ENCODE results near the gene KCTD11.

Gene KCTD11

DNA sequence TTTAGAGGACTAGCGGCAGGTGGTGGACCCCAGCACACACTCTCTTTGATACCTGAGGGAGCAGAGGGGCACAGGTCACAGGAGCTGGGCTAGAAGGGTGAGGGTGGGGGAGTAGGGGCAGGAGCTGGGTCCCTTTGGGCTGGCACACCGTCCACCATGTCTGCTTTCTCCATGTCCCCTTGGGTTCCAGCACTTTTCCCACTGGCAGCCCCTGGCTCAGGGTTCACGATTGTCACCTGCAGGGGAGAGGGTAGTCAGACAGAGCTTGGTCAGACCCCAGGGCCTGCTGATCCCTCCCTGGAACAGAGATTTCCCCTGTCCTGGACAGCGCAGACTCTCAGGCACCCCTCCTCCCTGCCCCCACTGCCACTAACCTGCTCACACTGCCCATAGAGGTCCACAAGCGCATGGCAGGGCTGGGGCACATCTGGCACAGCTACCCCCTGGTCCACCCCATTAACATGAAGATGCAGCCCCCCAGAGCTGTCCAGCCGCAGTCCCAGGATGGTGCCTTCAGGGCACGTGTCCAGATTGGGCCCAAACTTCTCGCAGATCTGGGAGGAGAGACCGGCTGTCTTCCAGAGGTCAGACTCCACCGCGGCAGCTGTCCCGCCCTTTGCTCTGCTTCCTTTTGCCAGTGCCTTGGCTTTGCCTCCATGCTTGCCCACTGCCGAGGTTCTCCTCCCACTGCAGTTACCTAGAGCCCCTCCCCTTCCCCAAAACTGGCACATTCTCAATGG lies 33.7 kb upstream of the KCTD11 start:
- H3K27me3 ChIP-seq = no peaks in the 10 kb centered on the region
- H3K36me3 ChIP-seq = peaks cover 69 to 85% (median 75%) of the 10 kb centered on the region in 11 experiments
- TF ChIP-seq Cebpa-rat (IDR thresholded peaks at IDR 0.05) = no peak
- no peak overlapping the region for H3K27ac ChIP-seq
- H3K9ac ChIP-seq = peak overlapping the region in 1 of 11 experiments; percentile 26; a peak in 2 of 22 replicates
- H3K9me3 ChIP-seq (replicated peaks in 1 of 11) = no peaks in the 10 kb centered on the region
- no peak overlapping the region for H3K4me3 ChIP-seq
- H3K4me2 ChIP-seq = no peak overlapping the region
- peaks cover 22 to 37% (median 27%) of the 10 kb centered on the region in 10 experiments for H3K4me1 ChIP-seq
- H4K20me1 ChIP-seq = peaks cover 11 to 32% (median 17%) of the 10 kb centered on the region in 11 experiments; a peak in 21 of 22 replicates

DNA sequence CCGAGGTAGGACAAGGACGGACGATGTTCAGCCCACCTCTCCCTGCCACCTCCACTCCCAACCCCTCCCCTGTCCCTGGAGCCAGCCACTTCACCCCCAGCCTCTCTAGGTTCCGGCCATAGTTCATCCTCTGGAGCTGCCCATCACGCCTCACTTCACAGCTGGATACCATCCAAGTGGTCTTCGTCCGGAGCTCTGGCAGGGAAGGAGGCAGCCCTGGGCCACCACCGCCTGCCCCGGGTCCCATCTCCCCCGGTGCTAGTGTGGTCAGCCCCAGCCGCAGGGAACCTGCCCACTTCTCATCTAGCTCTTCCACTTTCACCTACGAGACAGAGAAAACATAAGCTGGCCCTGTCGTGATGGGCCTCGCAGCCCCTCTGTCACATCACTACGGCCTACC lies 30.5 kb upstream of the KCTD11 start:
- no peak for TF ChIP-seq Cebpa-rat (IDR thresholded peaks at IDR 0.05)
- Histone ChIP-seq H3K9ac (peak overlapping the region in 3 of 11 experiments; percentile 18 to 24 (median 24); a peak in 3 of 22 replicates), H3K27me3 (no peaks in the 10 kb centered on the region), H3K36me3 (peaks cover 80 to 99% (median 90%) of the 10 kb centered on the region in 11 experiments), H3K4me1 (peaks cover 0 to 14% (median 4%) of the 10 kb centered on the region in 10 experiments; a peak in 9 of 20 replicates), H3K4me2 (no peak overlapping the region), H3K9me3 (replicated peaks in 1 of 11) (no peaks in the 10 kb centered on the region), H3K27ac (no peak overlapping the region), H4K20me1 (peaks cover 0 to 27% (median 4%) of the 10 kb centered on the region in 11 experiments; a peak in 3 of 22 replicates), H3K4me3 (no peak overlapping the region)

DNA sequence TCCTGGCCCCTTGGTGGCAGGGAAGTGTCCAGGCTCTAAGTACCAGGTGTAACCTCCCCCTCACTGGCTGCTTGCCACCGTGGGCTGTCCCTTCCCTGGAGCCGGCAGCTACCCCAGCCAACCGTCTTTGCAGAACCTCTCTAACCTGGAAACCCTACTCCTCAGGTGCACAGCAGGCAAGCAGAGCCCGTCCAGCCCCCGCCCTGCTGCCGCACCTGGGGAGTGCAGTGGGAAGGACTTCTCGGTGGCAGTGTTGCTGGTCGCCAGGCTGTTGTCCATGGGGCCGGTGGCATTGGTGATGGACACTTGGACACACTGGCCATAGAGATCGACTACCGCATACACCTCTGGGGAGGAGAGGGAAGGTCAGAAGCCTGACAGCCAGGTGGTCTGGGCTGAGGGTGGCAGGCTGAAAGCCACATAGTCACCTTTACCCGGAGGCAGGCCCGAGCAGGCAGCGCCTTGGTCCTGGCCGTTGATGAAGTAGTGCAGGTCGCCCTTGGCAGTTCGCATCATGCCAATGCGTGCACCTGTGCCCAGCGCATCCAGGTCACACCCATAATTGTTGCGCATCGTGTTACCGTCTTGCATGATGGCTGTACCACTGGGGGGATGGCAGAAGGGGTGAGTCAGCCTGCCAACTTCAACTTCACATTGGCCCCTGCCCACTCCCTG lies 29.3 kb upstream of the KCTD11 start:
- peaks cover 74 to 99% (median 90%) of the 10 kb centered on the region in 11 experiments for H3K36me3 ChIP-seq
- H3K4me2 ChIP-seq = no peak overlapping the region

DNA sequence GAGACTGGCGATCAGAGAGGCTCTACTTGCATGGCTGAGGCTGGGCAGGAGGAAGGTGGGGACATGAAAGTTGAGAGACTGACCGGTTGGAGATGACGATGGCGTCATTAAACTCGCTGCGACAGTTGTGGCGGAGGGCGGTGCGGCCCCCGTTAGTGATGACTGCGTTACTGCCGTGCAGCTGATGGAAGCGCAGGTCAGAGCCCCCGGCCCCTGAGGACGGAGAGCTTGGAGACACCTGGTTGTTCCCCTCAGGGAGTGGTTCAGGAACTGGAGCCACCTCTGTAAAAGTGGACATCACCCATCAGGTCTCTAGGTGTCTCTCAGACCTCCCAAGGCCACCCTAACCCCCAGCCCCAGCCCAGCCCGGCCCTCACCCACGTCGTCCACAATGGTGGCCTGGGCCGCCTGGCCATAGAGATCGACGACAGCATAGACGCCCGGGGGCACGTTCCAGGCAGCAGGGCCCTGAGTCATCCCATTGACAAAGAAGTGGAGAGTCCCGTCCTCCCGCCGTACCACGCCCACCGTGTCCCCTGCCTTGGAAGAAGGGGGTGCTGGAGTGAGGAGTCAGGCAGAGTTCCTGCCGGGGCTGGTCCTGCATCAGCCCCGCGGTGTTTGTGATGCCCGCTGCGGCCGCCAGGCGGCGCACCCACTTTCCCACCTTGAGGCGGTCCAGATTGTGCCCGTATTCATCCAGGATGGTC lies 28.1 kb upstream of the KCTD11 start:
- no peak for TF ChIP-seq Cebpa-rat (IDR thresholded peaks at IDR 0.05)
- peaks cover 61 to 87% (median 78%) of the 10 kb centered on the region in 11 experiments for H3K36me3 ChIP-seq
- peaks cover 0 to 27% (median 4%) of the 10 kb centered on the region in 11 experiments; a peak in 3 of 22 replicates for H4K20me1 ChIP-seq
- peak overlapping the region in 1 of 11 experiments; percentile 11; a peak in 1 of 22 replicates for H3K9ac ChIP-seq
- no peaks in the 10 kb centered on the region for H3K27me3 ChIP-seq
- H3K9me3 ChIP-seq (replicated peaks in 1 of 11) = no peaks in the 10 kb centered on the region
- no peak overlapping the region for H3K4me3 ChIP-seq
- peaks cover 13 to 20% (median 15%) of the 10 kb centered on the region in 10 experiments; a peak in 19 of 20 replicates for H3K4me1 ChIP-seq
- no peak overlapping the region for H3K27ac ChIP-seq
- H3K4me2 ChIP-seq = no peak overlapping the region

More for the DNA sequence above, 29.3 kb upstream of the KCTD11 start:
- no peak overlapping the region for H3K4me3 ChIP-seq
- peaks cover 0 to 27% (median 4%) of the 10 kb centered on the region in 11 experiments; a peak in 3 of 22 replicates for H4K20me1 ChIP-seq
- no peaks in the 10 kb centered on the region for H3K9me3 ChIP-seq (replicated peaks in 1 of 11)
- H3K27me3 ChIP-seq = no peaks in the 10 kb centered on the region
- peaks cover 3 to 12% (median 6%) of the 10 kb centered on the region in 10 experiments; a peak in 19 of 20 replicates for H3K4me1 ChIP-seq
- H3K27ac ChIP-seq = no peak overlapping the region
- peak overlapping the region in 4 of 11 experiments; percentile 1 to 35 (median 18); a peak in 3 of 22 replicates for H3K9ac ChIP-seq
- TF ChIP-seq Cebpa-rat (IDR thresholded peaks at IDR 0.05) = no peak

DNA sequence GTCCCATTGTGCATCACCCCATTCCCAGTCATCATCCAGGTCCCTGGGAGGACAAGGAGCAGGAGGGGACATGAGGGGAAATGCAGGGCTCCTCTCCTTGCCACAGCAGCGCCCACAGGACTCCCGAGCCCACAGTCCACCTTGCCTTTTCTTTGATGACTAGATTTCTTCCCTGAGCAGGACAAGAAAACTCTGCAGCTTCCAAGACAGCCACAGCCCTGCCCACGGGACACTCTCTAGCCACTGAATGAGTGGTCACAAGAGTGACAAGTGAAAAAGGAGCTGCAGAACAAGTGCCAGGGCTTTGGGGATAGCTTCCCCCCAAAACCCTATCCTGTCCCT lies 27.6 kb upstream of the KCTD11 start:
- Histone ChIP-seq H4K20me1 (peaks cover 0 to 27% (median 4%) of the 10 kb centered on the region in 11 experiments; a peak in 3 of 22 replicates), H3K27ac (no peak overlapping the region), H3K9ac (no peak overlapping the region), H3K27me3 (no peaks in the 10 kb centered on the region), H3K4me1 (peaks cover 13 to 20% (median 15%) of the 10 kb centered on the region in 10 experiments; a peak in 19 of 20 replicates), H3K4me3 (no peak overlapping the region), H3K9me3 (replicated peaks in 1 of 11) (no peaks in the 10 kb centered on the region), H3K4me2 (no peak overlapping the region), H3K36me3 (peaks cover 58 to 82% (median 74%) of the 10 kb centered on the region in 11 experiments)
- no peak for TF ChIP-seq Cebpa-rat (IDR thresholded peaks at IDR 0.05)

DNA sequence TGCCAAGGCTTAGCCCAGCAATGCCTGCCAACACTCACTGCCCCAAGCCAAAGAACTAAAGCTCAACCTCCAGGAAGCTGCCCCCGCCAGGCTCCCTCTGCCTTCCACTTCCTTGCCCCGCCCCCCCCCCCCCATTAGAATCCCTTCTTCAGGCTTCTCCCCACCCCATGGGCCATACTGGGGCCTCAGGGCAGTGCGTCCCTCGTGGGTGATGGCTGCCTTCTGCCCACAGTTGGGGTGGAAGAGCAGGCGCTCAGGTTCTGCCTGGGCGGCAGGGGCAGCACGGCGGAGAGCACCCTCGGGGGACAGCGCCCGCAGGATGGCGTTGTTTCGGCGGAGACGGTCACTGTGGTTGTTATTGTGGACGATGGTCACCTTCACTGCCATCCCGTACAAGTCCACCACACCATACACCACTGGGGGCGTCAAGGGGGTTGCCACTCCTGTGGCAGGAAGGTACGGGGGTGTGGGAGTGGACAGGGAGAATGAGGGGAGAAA lies 26.9 kb upstream of the KCTD11 start:
- no peak overlapping the region for H3K4me3 ChIP-seq
- H3K27me3 ChIP-seq = no peaks in the 10 kb centered on the region
- 0 out of 22 replicates have a peak overlapping the region, but pooled peaks of 1 of the 11 experiments have one; percentile 89 for H3K9ac ChIP-seq
- no peak overlapping the region for H3K4me2 ChIP-seq
- peaks cover 13 to 20% (median 15%) of the 10 kb centered on the region in 10 experiments; a peak in 19 of 20 replicates for H3K4me1 ChIP-seq
- H4K20me1 ChIP-seq = peaks cover 0 to 27% (median 4%) of the 10 kb centered on the region in 11 experiments; a peak in 3 of 22 replicates
- peaks cover 56 to 75% (median 67%) of the 10 kb centered on the region in 11 experiments for H3K36me3 ChIP-seq
- TF ChIP-seq Cebpa-rat (IDR thresholded peaks at IDR 0.05) = no peak
- no peaks in the 10 kb centered on the region for H3K9me3 ChIP-seq (replicated peaks in 1 of 11)
- H3K27ac ChIP-seq = no peak overlapping the region

DNA sequence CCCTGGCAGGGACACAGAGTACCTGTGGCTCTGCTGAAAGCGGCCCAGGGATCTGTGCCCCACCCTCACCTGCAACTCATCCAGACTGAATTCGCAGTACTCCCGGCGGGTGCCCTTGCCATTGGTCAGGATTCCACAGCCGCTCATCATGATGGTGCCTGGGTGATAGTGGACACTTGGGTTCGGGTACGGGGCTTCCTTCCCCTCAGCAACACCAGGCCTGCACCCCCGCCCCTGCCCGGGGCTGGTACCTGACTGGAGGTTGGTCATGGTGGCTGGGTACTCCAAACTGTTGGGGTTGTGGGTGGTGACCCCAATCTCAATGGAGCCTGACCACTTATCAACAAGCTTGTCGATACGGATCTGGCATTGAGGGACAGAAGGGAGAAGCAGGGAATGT lies 25.8 kb upstream of the KCTD11 start:
- TF ChIP-seq Cebpa-rat (IDR thresholded peaks at IDR 0.05) = no peak
- Histone ChIP-seq H3K27ac (no peak overlapping the region), H3K4me2 (no peak overlapping the region), H3K36me3 (peaks cover 45 to 64% (median 56%) of the 10 kb centered on the region in 11 experiments), H4K20me1 (peaks cover 0 to 27% (median 4%) of the 10 kb centered on the region in 11 experiments; a peak in 3 of 22 replicates), H3K9me3 (replicated peaks in 1 of 11) (no peaks in the 10 kb centered on the region), H3K4me3 (no peak overlapping the region), H3K9ac (peak overlapping the region in 6 of 11 experiments; percentile 4 to 91 (median 57); a peak in 4 of 22 replicates), H3K27me3 (no peaks in the 10 kb centered on the region), H3K4me1 (peaks cover 23 to 29% (median 24%) of the 10 kb centered on the region in 10 experiments)

DNA sequence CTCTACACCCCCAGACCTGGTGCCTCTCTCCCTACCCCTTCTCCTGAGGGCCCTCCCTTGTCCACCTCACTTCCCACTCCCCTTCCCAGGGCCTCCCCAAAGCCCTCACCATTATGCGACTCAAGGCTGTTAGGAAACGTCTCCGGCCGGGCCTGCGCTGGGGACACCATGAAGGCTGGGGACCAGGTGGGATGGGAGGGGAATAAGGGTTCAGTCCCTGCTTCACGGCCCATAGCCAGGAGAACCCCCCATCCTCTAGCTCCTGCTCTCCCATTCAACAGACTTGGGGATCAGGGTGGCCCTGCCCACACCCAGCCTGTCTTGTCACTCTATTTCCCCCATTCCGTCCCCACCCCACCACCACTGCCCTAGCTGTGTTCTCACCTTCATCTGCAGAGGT lies 24.9 kb upstream of the KCTD11 start:
- Histone ChIP-seq H3K4me1 (peaks cover 30 to 38% (median 32%) of the 10 kb centered on the region in 10 experiments), H3K27ac (no peak overlapping the region; a peak in 2 of 22 replicates), H3K27me3 (no peaks in the 10 kb centered on the region), H3K36me3 (peaks cover 36 to 55% (median 47%) of the 10 kb centered on the region in 11 experiments), H4K20me1 (peaks cover 0 to 24% (median 4%) of the 10 kb centered on the region in 11 experiments; a peak in 3 of 22 replicates), H3K9ac (peak overlapping the region in 8 of 11 experiments; percentile 8 to 91 (median 88); a peak in 10 of 22 replicates), H3K4me3 (no peak overlapping the region), H3K9me3 (replicated peaks in 1 of 11) (no peaks in the 10 kb centered on the region), H3K4me2 (peak overlapping the region in 5 of 11 experiments; percentile 80 to 94 (median 86); a peak in 6 of 22 replicates)
- no peak for TF ChIP-seq Cebpa-rat (IDR thresholded peaks at IDR 0.05)

All from BLaER1 treated with 17β-estradiol and CSF1 and Interleukin-3, amounts not matched to agents 10 nM and 100 nM (cell line).